Neural cell (in vitro differentiated cells): Measurements from ENCODE around the gene MAPK9. TPM values are rescaled to one million over a fixed set of nuclear protein-coding genes. Genes with fewer than 3 reads are reported as not detected.

Source experiments
- H2AFZ ChIP-seq: fragments of 200-600, 300-800 bp; sonication (generic), shearing (Covaris generic); 2 replicates; pipeline ENCODE4 v1.6.0; 2014; ENCODE audit warnings: low read depth, mild to moderate bottlenecking, antibody characterized with exemption, low read length, moderate library complexity
- H3F3A ChIP-seq: fragments of 200-600 bp; shearing (Covaris generic); 2 replicates; pipeline ENCODE4 v1.6.1; 2016; ENCODE audit warnings: mild to moderate bottlenecking, moderate library complexity, mixed read lengths, antibody characterized with exemption, low read length; ENCODE audit not compliant: insufficient read depth, poor library complexity, severe bottlenecking
- H3K27ac ChIP-seq: fragments of 200-600, 300-800 bp; sonication (generic), shearing (Covaris generic); 2 replicates; pipeline ENCODE4 v1.5.1; 2014; ENCODE audit warnings: mild to moderate bottlenecking, low read length, moderate library complexity
- H3K27me3 ChIP-seq: fragments of 300-800, 200-600 bp; sonication (generic), shearing (Covaris generic); 2 replicates; pipeline ENCODE4 v1.6.0; 2014; ENCODE audit warnings: mild to moderate bottlenecking, low read depth, low read length, moderate library complexity; ENCODE audit not compliant: insufficient read depth
- H3K36me3 ChIP-seq: fragments of 300-800, 200-600 bp; sonication (generic), shearing (Covaris generic); 2 replicates; pipeline ENCODE4 v1.5.1; 2014; ENCODE audit warnings: mild to moderate bottlenecking, antibody characterized with exemption, low read length, moderate library complexity; ENCODE audit not compliant: insufficient read depth
- H3K4me2 ChIP-seq: fragments of 300-800, 200-600 bp; sonication (generic), shearing (Covaris generic); 2 replicates; pipeline ENCODE4 v1.6.0; 2014; ENCODE audit warnings: mild to moderate bottlenecking, low read length
- H3K4me3 ChIP-seq: fragments of 300-800, 200-600 bp; sonication (generic), shearing (Covaris generic); 2 replicates; pipeline ENCODE4 v1.5.1; 2014; ENCODE audit warnings: mild to moderate bottlenecking, low read length, moderate library complexity
- H3K79me2 ChIP-seq: fragments of 200-600 bp; shearing (Covaris generic); replicated peaks from 2 replicates; pipeline ENCODE4 v1.6.0; 2014; ENCODE audit warnings: mild to moderate bottlenecking, low read length, moderate library complexity; ENCODE audit not compliant: insufficient read depth
- H3K9ac ChIP-seq: fragments of 300-800, 200-600 bp; sonication (generic), shearing (Covaris generic); 2 replicates; pipeline ENCODE4 v1.6.1; 2016; ENCODE audit warnings: mild to moderate bottlenecking, low read length, mixed read lengths
- H3K9me2 ChIP-seq: fragments of 200-600 bp; shearing (Covaris generic); 2 replicates; pipeline ENCODE4 v1.6.1; 2016; ENCODE audit warnings: mild to moderate bottlenecking, low read length, mixed read lengths; ENCODE audit not compliant: insufficient read depth
- H3K9me3 ChIP-seq: fragments of 200-600, 300-800 bp; sonication (generic), shearing (Covaris generic); 2 replicates; pipeline ENCODE4 v1.6.1; 2016; ENCODE audit warnings: mild to moderate bottlenecking, mixed run types, low read length, moderate library complexity, mixed read lengths
- H4K20me1 ChIP-seq: fragments of 200-600 bp; shearing (Covaris generic); 2 replicates; pipeline ENCODE4 v1.6.1; 2016; ENCODE audit warnings: mild to moderate bottlenecking, mixed run types; ENCODE audit not compliant: insufficient read depth
- EP300 ChIP-seq: fragments of 450-650 bp; conservative IDR thresholded peaks from 2 replicates; pipeline ENCODE4 v1.6.1; 2014; ENCODE audit warnings: antibody characterized with exemption, mild to moderate bottlenecking, moderate library complexity; ENCODE audit not compliant: poor library complexity, severe bottlenecking
- EZH2 ChIP-seq: fragments of 200-600, 300-800 bp; shearing (Covaris generic), sonication (generic); IDR thresholded peaks from 2 replicates; pipeline ENCODE4 v1.6.1; 2014; ENCODE audit warnings: antibody characterized with exemption, low read length, borderline replicate concordance, mild to moderate bottlenecking; ENCODE audit not compliant: insufficient read depth, poor library complexity, severe bottlenecking
- MXI1 ChIP-seq: fragments of 450-650 bp; conservative IDR thresholded peaks from 2 replicates; pipeline ENCODE4 v1.6.1; 2014; ENCODE audit warnings: antibody characterized with exemption, mild to moderate bottlenecking; ENCODE audit not compliant: poor library complexity, severe bottlenecking
- POLR2AphosphoS5 ChIP-seq: IDR thresholded peaks from 2 replicates; pipeline ENCODE4 v1.6.1; 2012
- RAD21 ChIP-seq: fragments of 450-650 bp; conservative IDR thresholded peaks from 2 replicates; pipeline ENCODE4 v1.6.1; 2014; ENCODE audit warnings: antibody characterized with exemption, mild to moderate bottlenecking, moderate library complexity
- SMC3 ChIP-seq: fragments of 450-650 bp; conservative IDR thresholded peaks from 2 replicates; pipeline ENCODE4 v1.6.1; 2014; ENCODE audit warnings: antibody characterized with exemption, mild to moderate bottlenecking, moderate library complexity; ENCODE audit not compliant: poor library complexity
- TAF1 ChIP-seq: IDR thresholded peaks from 2 replicates; pipeline ENCODE4 v1.6.1; 2012; ENCODE audit warnings: low read depth
- polyA plus RNA-seq: library from polyadenylated mRNA; depleted of rRNA; stranded (reverse); fragments of >200 nt; gene quantifications from 2 replicates; pipeline ENCODE4 v1.2.3, GENCODE V29; 2014
- TF ChIP-seq, protein P1 (sequence below): fragments of 450-650 bp; IDR thresholded peaks from 2 replicates; pipeline ENCODE4 v1.5.1; 2014; ENCODE audit warnings: antibody characterized with exemption, mild to moderate bottlenecking, moderate library complexity; ENCODE audit not compliant: poor library complexity, severe bottlenecking
- TF ChIP-seq, protein P2 (sequence below): IDR thresholded peaks from 2 replicates; pipeline ENCODE4 v1.6.1; 2012; ENCODE audit warnings: borderline replicate concordance

The MAPK9 gene
- polyA plus RNA-seq, 1 donor from 2014 or later, result 73.9 TPM

- H3F3A ChIP-seq, result no peaks in the 10 kb centered on the region
- H3K9me2 ChIP-seq, result no peaks in the 10 kb centered on the region
- H3K79me2 ChIP-seq, result peaks cover 44% of the 10 kb centered on the region
- no peaks in the 10 kb centered on the region for H3K36me3 ChIP-seq
- no peak overlapping the region for H3K9ac ChIP-seq
- no peak overlapping the region for H3K4me2 ChIP-seq
- TF ChIP-seq, protein P1, sequence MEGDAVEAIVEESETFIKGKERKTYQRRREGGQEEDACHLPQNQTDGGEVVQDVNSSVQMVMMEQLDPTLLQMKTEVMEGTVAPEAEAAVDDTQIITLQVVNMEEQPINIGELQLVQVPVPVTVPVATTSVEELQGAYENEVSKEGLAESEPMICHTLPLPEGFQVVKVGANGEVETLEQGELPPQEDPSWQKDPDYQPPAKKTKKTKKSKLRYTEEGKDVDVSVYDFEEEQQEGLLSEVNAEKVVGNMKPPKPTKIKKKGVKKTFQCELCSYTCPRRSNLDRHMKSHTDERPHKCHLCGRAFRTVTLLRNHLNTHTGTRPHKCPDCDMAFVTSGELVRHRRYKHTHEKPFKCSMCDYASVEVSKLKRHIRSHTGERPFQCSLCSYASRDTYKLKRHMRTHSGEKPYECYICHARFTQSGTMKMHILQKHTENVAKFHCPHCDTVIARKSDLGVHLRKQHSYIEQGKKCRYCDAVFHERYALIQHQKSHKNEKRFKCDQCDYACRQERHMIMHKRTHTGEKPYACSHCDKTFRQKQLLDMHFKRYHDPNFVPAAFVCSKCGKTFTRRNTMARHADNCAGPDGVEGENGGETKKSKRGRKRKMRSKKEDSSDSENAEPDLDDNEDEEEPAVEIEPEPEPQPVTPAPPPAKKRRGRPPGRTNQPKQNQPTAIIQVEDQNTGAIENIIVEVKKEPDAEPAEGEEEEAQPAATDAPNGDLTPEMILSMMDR, result no peak
- TF ChIP-seq SMC3, result no peak
- TF ChIP-seq MXI1, result no peak
- no peak for TF ChIP-seq POLR2AphosphoS5
- TF ChIP-seq TAF1, result no peak
- TF ChIP-seq RAD21, result no peak
- TF ChIP-seq, protein P2, sequence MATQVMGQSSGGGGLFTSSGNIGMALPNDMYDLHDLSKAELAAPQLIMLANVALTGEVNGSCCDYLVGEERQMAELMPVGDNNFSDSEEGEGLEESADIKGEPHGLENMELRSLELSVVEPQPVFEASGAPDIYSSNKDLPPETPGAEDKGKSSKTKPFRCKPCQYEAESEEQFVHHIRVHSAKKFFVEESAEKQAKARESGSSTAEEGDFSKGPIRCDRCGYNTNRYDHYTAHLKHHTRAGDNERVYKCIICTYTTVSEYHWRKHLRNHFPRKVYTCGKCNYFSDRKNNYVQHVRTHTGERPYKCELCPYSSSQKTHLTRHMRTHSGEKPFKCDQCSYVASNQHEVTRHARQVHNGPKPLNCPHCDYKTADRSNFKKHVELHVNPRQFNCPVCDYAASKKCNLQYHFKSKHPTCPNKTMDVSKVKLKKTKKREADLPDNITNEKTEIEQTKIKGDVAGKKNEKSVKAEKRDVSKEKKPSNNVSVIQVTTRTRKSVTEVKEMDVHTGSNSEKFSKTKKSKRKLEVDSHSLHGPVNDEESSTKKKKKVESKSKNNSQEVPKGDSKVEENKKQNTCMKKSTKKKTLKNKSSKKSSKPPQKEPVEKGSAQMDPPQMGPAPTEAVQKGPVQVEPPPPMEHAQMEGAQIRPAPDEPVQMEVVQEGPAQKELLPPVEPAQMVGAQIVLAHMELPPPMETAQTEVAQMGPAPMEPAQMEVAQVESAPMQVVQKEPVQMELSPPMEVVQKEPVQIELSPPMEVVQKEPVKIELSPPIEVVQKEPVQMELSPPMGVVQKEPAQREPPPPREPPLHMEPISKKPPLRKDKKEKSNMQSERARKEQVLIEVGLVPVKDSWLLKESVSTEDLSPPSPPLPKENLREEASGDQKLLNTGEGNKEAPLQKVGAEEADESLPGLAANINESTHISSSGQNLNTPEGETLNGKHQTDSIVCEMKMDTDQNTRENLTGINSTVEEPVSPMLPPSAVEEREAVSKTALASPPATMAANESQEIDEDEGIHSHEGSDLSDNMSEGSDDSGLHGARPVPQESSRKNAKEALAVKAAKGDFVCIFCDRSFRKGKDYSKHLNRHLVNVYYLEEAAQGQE, result no peak
- no peak for TF ChIP-seq EZH2
- no peak for TF ChIP-seq EP300
- no peaks in the 10 kb centered on the region for H3K9me3 ChIP-seq
- H4K20me1 ChIP-seq, result no peaks in the 10 kb centered on the region
- peak overlapping the region; percentile 87 for H3K4me3 ChIP-seq
- H2AFZ ChIP-seq, result no peak overlapping the region
- H3K27me3 ChIP-seq, result no peaks in the 10 kb centered on the region
- H3K27ac ChIP-seq, result no peak overlapping the region
These were observed 2.5 kb downstream of the MAPK9 start for GRCh38 chr5:180289433-180289832.

- H3K4me2 ChIP-seq, result no peak overlapping the region
- no peak for TF ChIP-seq MXI1
- TF ChIP-seq, protein P2, result no peak
- no peak for TF ChIP-seq RAD21
- TF ChIP-seq POLR2AphosphoS5, result no peak
- TF ChIP-seq, protein P1, result no peak
- TF ChIP-seq TAF1, result no peak
- no peak for TF ChIP-seq EP300
- H3K79me2 ChIP-seq, result peaks cover 44% of the 10 kb centered on the region
- H3F3A ChIP-seq, result no peaks in the 10 kb centered on the region
- no peaks in the 10 kb centered on the region for H4K20me1 ChIP-seq
- H3K36me3 ChIP-seq, result no peaks in the 10 kb centered on the region
- H2AFZ ChIP-seq, result no peak overlapping the region
- no peak overlapping the region for H3K9ac ChIP-seq
- H3K27me3 ChIP-seq, result no peaks in the 10 kb centered on the region
- no peak overlapping the region for H3K4me3 ChIP-seq
- H3K9me2 ChIP-seq, result no peaks in the 10 kb centered on the region
- H3K9me3 ChIP-seq, result no peaks in the 10 kb centered on the region
- H3K27ac ChIP-seq, result no peak overlapping the region
These were observed 4.0 kb downstream of the MAPK9 start for GRCh38 chr5:180287868-180288267.
